HCT116 (cell line): ENCODE results near the gene TNFAIP2. TPM values are rescaled to one million over a fixed set of nuclear protein-coding genes. Genes with fewer than 3 reads are reported as not detected.

Source experiments
- ATAC-seq: fragments of 200-7000 bp; cut with Tn5 transposase; 2 replicates; pipeline ENCODE4 v1.9.1; 2020; ENCODE audit warnings: mild to moderate bottlenecking, moderate library complexity
- BruUV-seq: library from RNA; stranded (reverse); fragments of 400-500 nt; replicated peaks from 2 replicates; lab custom pipeline; 2021; lab: Mats Ljungman, UMichigan
- CTCF ChIA-PET: fragments of 300-600 bp; sonication (Branson Sonifier 250); formaldehyde crosslinking; loops from one replicate; lab custom pipeline; 2021; ENCODE audit warnings: antibody characterized with exemption; lab: Charles Lee
- POLR2A ChIA-PET: fragments of 300-600, 350-600 bp; sonication (Branson Sonifier 250); formaldehyde crosslinking; loops from one replicate; lab custom pipeline; 2021; ENCODE audit warnings: antibody characterized with exemption; lab: Charles Lee
- RAD21 ChIA-PET, 2 experiments: fragments of 300-600 bp; sonication (Branson Sonifier 250); formaldehyde crosslinking; loops; one replicate each; lab custom pipeline; 2023; ENCODE audit warnings: low total read pairs in 2 of 2; ENCODE audit not compliant: uncharacterized antibody in 2 of 2, unreplicated experiment in 2 of 2, low non-redundant PET in 1 of 2; lab: Charles Lee
- DNase-seq: peaks from one replicate; pipeline ENCODE4 v3.0.0-alpha.2; 2010; ENCODE audit warnings: low read depth, low spot score
- H2AFZ ChIP-seq: fragments of 200-600 bp; shearing (Covaris generic), sonication (generic); 2 replicates; pipeline ENCODE4 v1.6.1; 2017; ENCODE audit warnings: low read depth, mixed run types, mixed read lengths, antibody characterized with exemption, low read length; ENCODE audit not compliant: poor library complexity, severe bottlenecking
- H3K27ac ChIP-seq: 2 replicates; pipeline ENCODE4 v1.5.1; 2012; ENCODE audit warnings: low read depth, low read length
- H3K27me3 ChIP-seq: fragments of 200-600 bp; sonication (generic); 2 replicates; pipeline ENCODE4 v1.6.1; 2016; ENCODE audit warnings: mixed run types, low read length, mixed read lengths; ENCODE audit not compliant: insufficient read depth
- H3K36me3 ChIP-seq, 2 experiments: fragments of 200-500 bp in 1 of 2; fragments of 200-600 bp in 1 of 2; sonication (Bioruptor generic) in 1 of 2; sonication (generic) in 1 of 2; 2 replicates each; pipeline versions ENCODE4 v1.5.1 to v1.6.1; 2014 to 2016; ENCODE audit warnings: low read length in 2 of 2, inconsistent platforms in 1 of 2, mixed read lengths in 1 of 2, mixed run types in 1 of 2; ENCODE audit not compliant: insufficient read depth in 2 of 2, control insufficient read depth in 1 of 2
- H3K4me1 ChIP-seq, 2 experiments: fragments of 200-600 bp in 1 of 2; sonication (generic) in 1 of 2; 2 replicates each; pipeline versions ENCODE4 v1.5.1 to v1.6.1; 2012 to 2017; ENCODE audit warnings: low read length in 2 of 2, inconsistent platforms in 1 of 2, mild to moderate bottlenecking in 1 of 2, mixed read lengths in 1 of 2, mixed run types in 1 of 2, moderate library complexity in 1 of 2; ENCODE audit not compliant: insufficient read depth in 2 of 2, control insufficient read depth in 1 of 2
- H3K4me2 ChIP-seq: fragments of 200-600 bp; sonication (generic); 2 replicates; pipeline ENCODE4 v1.6.1; 2017; ENCODE audit warnings: mixed run types, low read length, mixed read lengths
- H3K4me3 ChIP-seq, 2 experiments: fragments of 200-600 bp in 1 of 2; sonication (generic) in 1 of 2; replicated peaks in 1 of 2; 2 replicates each; pipeline ENCODE4 v1.5.1; 2011 to 2016; ENCODE audit warnings: low read length in 2 of 2, control low read depth in 1 of 2, low read depth in 1 of 2, mild to moderate bottlenecking in 1 of 2, mixed read lengths in 1 of 2, mixed run types in 1 of 2
- H3K79me2 ChIP-seq: fragments of 200-600 bp; sonication (generic); 2 replicates; pipeline ENCODE4 v1.6.1; 2017; ENCODE audit warnings: mild to moderate bottlenecking, mixed run types, low read length, moderate library complexity, mixed read lengths; ENCODE audit not compliant: insufficient read depth
- H3K9ac ChIP-seq: fragments of 200-600 bp; sonication (generic); 2 replicates; pipeline ENCODE4 v1.6.1; 2016; ENCODE audit warnings: low read length, mixed read lengths
- H3K9me2 ChIP-seq: fragments of 200-600 bp; sonication (generic), shearing (Covaris generic); 2 replicates; pipeline ENCODE4 v1.6.1; 2017; ENCODE audit warnings: mixed run types, mild to moderate bottlenecking, moderate library complexity; ENCODE audit not compliant: insufficient read depth
- H3K9me3 ChIP-seq, 2 experiments: fragments of 200-500 bp in 1 of 2; fragments of 200-600 bp in 1 of 2; sonication (Bioruptor generic) in 1 of 2; sonication (generic) in 1 of 2; 2 replicates each; pipeline ENCODE4 v1.6.1; 2014 to 2017; ENCODE audit warnings: low read length in 2 of 2, mixed read lengths in 2 of 2, inconsistent platforms in 1 of 2, low read depth in 1 of 2, mild to moderate bottlenecking in 1 of 2, mixed run types in 1 of 2, moderate library complexity in 1 of 2; ENCODE audit not compliant: control insufficient read depth in 1 of 2, insufficient read depth in 1 of 2
- H4K20me1 ChIP-seq: fragments of 200-600 bp; sonication (generic), shearing (Covaris generic); 2 replicates; pipeline ENCODE4 v1.6.1; 2017; ENCODE audit warnings: mixed run types, mild to moderate bottlenecking, moderate library complexity; ENCODE audit not compliant: insufficient read depth
- ELF1 ChIP-seq: IDR thresholded peaks from 2 replicates; pipeline ENCODE4 v1.6.1; 2012; ENCODE audit warnings: low read depth, borderline replicate concordance
- EZH2 ChIP-seq: fragments of 200-600 bp; sonication (generic); IDR thresholded peaks from 2 replicates; pipeline ENCODE4 v1.6.1; 2017; ENCODE audit warnings: antibody characterized with exemption, mixed run types
- POLR2A ChIP-seq: IDR thresholded peaks from 2 replicates; pipeline ENCODE4 v1.7.0; 2011; ENCODE audit warnings: borderline replicate concordance; ENCODE audit not compliant: insufficient read depth, insufficient read length; ENCODE audit errors: extremely low read depth
- POLR2AphosphoS5 ChIP-seq: IDR thresholded peaks from 2 replicates; pipeline ENCODE4 v1.6.1; 2011; ENCODE audit warnings: mild to moderate bottlenecking, low read depth, low read length, moderate library complexity
- REST ChIP-seq: IDR thresholded peaks from 2 replicates; pipeline ENCODE4 v1.6.1; 2012; ENCODE audit warnings: low read depth
- SIN3A ChIP-seq: IDR thresholded peaks from 2 replicates; pipeline ENCODE4 v1.6.1; 2012; ENCODE audit warnings: low read depth
- SP1 ChIP-seq: IDR thresholded peaks from 2 replicates; pipeline ENCODE4 v1.6.1; 2012; ENCODE audit warnings: low read depth
- TCF7L2 ChIP-seq: IDR thresholded peaks from 2 replicates; pipeline ENCODE4 v1.7.0; 2011; ENCODE audit warnings: borderline replicate concordance, inconsistent platforms; ENCODE audit not compliant: insufficient read depth, insufficient read length; ENCODE audit errors: extremely low read depth
- ZBTB33 ChIP-seq: IDR thresholded peaks from 2 replicates; pipeline ENCODE4 v1.6.1; 2011; ENCODE audit warnings: mild to moderate bottlenecking, low read length, moderate library complexity; ENCODE audit not compliant: insufficient replicate concordance; ENCODE audit errors: extremely low read depth
- ZFX ChIP-seq: fragments of 450-650 bp; IDR thresholded peaks from 2 replicates; pipeline ENCODE4 v1.6.1; 2017
- ZNF274 ChIP-seq: fragments of 200-500 bp; sonication (Bioruptor generic); IDR thresholded peaks from 2 replicates; pipeline ENCODE4 v1.6.1; 2014; ENCODE audit warnings: mild to moderate bottlenecking, low read depth, low read length, inconsistent platforms
- intact Hi-C: fragments of 100-400 bp; cut with micrococcal nuclease; formaldehyde crosslinking; loops from 2 replicates; pipeline ENCODE4 v1.10.0; 2022
- total RNA-seq: library from RNA; stranded (reverse); gene quantifications from one replicate; pipeline ENCODE4 v1.2.1, GENCODE V29; 2021; ENCODE audit not compliant: unreplicated experiment

Gene TNFAIP2
- total RNA-seq, 1 experiment from 2014 or later, result 74.8 TPM

- H3K9ac ChIP-seq, result no peak overlapping the region
- no peaks in the 10 kb centered on the region for H3K27me3 ChIP-seq
- H3K4me1 ChIP-seq, result peaks cover 2 to 4% of the 10 kb centered on the region in 2 experiments; a peak in 3 of 4 replicates
- no peaks in the 10 kb centered on the region for H3K9me3 ChIP-seq
- H3K79me2 ChIP-seq, result no peaks in the 10 kb centered on the region
- no peak overlapping the region for H3K4me3 ChIP-seq
- ATAC-seq, result no peak
- RAD21 ChIA-PET, result no interaction called here
- intact Hi-C loops, result no loop called here
- no peak overlapping the region for H2AFZ ChIP-seq
- no peak for TF ChIP-seq POLR2AphosphoS5
- no peak for TF ChIP-seq ELF1
- TF ChIP-seq ZFX, result no peak
- TF ChIP-seq TCF7L2, result no peak
- TF ChIP-seq POLR2A, result no peak
- no peak for TF ChIP-seq ZNF274
- no peak for TF ChIP-seq SIN3A
- H3K27ac ChIP-seq, result no peak overlapping the region
- DNase-seq, result no peak
- H4K20me1 ChIP-seq, result no peaks in the 10 kb centered on the region
- H3K4me2 ChIP-seq, result no peak overlapping the region
- POLR2A ChIA-PET, result no interaction called here
- BruUV-seq, result no TSS peak
- no peaks in the 10 kb centered on the region for H3K36me3 ChIP-seq
- H3K9me2 ChIP-seq, result no peaks in the 10 kb centered on the region
- CTCF ChIA-PET, result interaction anchor here (1.9 to 2.1 kb wide), 2 partner anchors 9 to 45 kb away, joined by 6 to 8 read pairs; no protein-coding TSS in a partner anchor
Measured at GRCh38 chr14:103149351-103150237, 26.3 kb downstream of the TNFAIP2 start.

- CTCF ChIA-PET, result interaction anchor here (1.9 to 2.1 kb wide), 2 partner anchors 11 to 47 kb away, joined by 6 to 8 read pairs; no protein-coding TSS in a partner anchor
- H3K4me3 ChIP-seq, result no peak overlapping the region
- H3K36me3 ChIP-seq, result no peaks in the 10 kb centered on the region
- H3K4me2 ChIP-seq, result no peak overlapping the region
- no peaks in the 10 kb centered on the region for H4K20me1 ChIP-seq
- H2AFZ ChIP-seq, result no peak overlapping the region
- no peaks in the 10 kb centered on the region for H3K9me2 ChIP-seq
- BruUV-seq, result no TSS peak
- POLR2A ChIA-PET, result no interaction called here
- ATAC-seq, result no peak
- H3K79me2 ChIP-seq, result no peaks in the 10 kb centered on the region
- RAD21 ChIA-PET, result no interaction called here
- no peak overlapping the region for H3K9ac ChIP-seq
- no peaks in the 10 kb centered on the region for H3K9me3 ChIP-seq
- intact Hi-C loops, result no loop called here
- no peaks in the 10 kb centered on the region for H3K27me3 ChIP-seq
- peaks cover 11 to 17% of the 10 kb centered on the region in 2 experiments for H3K4me1 ChIP-seq
- H3K27ac ChIP-seq, result no peak overlapping the region
- DNase-seq, result no peak
- no peak for TF ChIP-seq POLR2A
- TF ChIP-seq ZBTB33, result no peak
- TF ChIP-seq REST, result no peak
- TF ChIP-seq EZH2, result no peak
- no peak for TF ChIP-seq POLR2AphosphoS5
- TF ChIP-seq SP1, result no peak
- no peak for TF ChIP-seq ELF1
Measured at GRCh38 chr14:103151270-103151945, 28.1 kb downstream of the TNFAIP2 start.
